Bronchial epithelial cell (primary cell): Measurements from ENCODE around the gene ZNF652. TPM values are rescaled to one million over a fixed set of nuclear protein-coding genes. Genes with fewer than 3 reads are reported as not detected.

Source experiments
- DNase-seq: peaks from one replicate; pipeline ENCODE4 v3.0.0-alpha.2; 2010; ENCODE audit warnings: low read depth
- FAIRE-seq: peaks from 2 replicates; lab custom pipeline; 2011; peaks lifted over from hg19 to GRCh38; lab: Jason Lieb, UNC
- H3K27me3 ChIP-seq: 2 replicates; pipeline ENCODE4 v1.5.1; 2011; ENCODE audit warnings: low read length; ENCODE audit not compliant: control insufficient read depth, insufficient read depth
- H3K36me3 ChIP-seq: 2 replicates; pipeline ENCODE4 v1.5.1; 2011; ENCODE audit warnings: low read length; ENCODE audit not compliant: control insufficient read depth, insufficient read depth
- H3K4me3 ChIP-seq: 2 replicates; pipeline ENCODE4 v1.5.1; 2011; ENCODE audit warnings: mild to moderate bottlenecking, low read depth, low read length, control low read depth
- total RNA-seq: library from RNA; depleted of rRNA; stranded (reverse); fragments of >200 nt; gene quantifications from 2 replicates; pipeline ENCODE4 v1.2.1, GENCODE V29; 2014
- TF ChIP-seq, protein P1 (sequence below): IDR thresholded peaks from 2 replicates; pipeline ENCODE4 v1.5.1; 2011; ENCODE audit warnings: mild to moderate bottlenecking, moderate library complexity, low read length, control low read depth, inconsistent platforms; ENCODE audit not compliant: insufficient read depth, severe bottlenecking

Gene ZNF652
- total RNA-seq, 1 donor from 2014 or later, result 5.3 TPM

- TF ChIP-seq, protein P1, sequence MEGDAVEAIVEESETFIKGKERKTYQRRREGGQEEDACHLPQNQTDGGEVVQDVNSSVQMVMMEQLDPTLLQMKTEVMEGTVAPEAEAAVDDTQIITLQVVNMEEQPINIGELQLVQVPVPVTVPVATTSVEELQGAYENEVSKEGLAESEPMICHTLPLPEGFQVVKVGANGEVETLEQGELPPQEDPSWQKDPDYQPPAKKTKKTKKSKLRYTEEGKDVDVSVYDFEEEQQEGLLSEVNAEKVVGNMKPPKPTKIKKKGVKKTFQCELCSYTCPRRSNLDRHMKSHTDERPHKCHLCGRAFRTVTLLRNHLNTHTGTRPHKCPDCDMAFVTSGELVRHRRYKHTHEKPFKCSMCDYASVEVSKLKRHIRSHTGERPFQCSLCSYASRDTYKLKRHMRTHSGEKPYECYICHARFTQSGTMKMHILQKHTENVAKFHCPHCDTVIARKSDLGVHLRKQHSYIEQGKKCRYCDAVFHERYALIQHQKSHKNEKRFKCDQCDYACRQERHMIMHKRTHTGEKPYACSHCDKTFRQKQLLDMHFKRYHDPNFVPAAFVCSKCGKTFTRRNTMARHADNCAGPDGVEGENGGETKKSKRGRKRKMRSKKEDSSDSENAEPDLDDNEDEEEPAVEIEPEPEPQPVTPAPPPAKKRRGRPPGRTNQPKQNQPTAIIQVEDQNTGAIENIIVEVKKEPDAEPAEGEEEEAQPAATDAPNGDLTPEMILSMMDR, result no peak
- no peaks in the 10 kb centered on the region for H3K27me3 ChIP-seq
- H3K4me3 ChIP-seq, result no peak overlapping the region
- DNase-seq (no peak), FAIRE-seq (no peak)
- H3K36me3 ChIP-seq, result no peaks in the 10 kb centered on the region
Observed at GRCh38 chr17:49258394-49258793, 103.7 kb downstream of the ZNF652 start.

DNA sequence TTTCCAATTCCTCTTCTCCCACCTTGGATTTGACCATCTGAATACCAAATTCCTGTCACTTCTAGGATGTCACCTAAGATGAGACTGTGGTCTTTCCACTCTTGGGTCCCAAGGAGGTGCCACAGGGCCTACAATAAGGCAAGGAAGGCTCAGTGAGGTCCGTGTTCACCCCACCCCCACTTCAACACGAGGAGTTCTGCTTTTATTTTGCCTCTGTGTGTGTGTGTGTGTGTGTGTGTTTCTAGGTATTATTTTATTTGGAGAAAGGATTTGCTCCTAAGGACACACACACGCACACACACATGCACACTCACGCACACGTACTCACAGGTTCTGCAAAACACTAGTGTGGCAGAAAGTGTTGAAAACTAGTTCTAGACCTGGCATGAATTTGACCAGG is 106.9 kb downstream of the ZNF652 start:
- DNase-seq (no peak), FAIRE-seq (no peak)
- Histone ChIP-seq H3K36me3 (no peaks in the 10 kb centered on the region), H3K27me3 (no peaks in the 10 kb centered on the region), H3K4me3 (no peak overlapping the region)
- TF ChIP-seq, protein P1, result no peak

DNA sequence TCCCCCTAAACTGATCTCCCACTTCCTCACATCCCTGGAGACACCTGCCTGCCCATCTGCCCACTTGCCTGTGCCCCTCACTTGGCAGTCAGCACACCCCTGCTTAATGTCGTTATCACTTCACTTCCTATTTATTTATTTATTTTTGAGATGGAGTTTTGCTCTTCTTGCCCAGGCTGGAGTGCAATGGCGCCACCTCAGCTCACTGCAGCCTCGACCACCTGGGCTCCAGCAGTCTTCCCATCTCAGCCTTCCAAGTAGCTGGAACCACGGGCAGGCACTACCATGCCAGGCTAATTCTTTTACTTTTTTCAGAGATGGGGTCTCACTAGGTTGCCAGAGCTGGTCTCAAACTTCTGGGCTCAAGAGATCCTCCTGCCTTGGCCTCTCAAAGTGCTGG is 108.0 kb downstream of the ZNF652 start:
- DNase-seq (no peak), FAIRE-seq (no peak)
- H3K4me3 ChIP-seq, result no peak overlapping the region
- no peaks in the 10 kb centered on the region for H3K36me3 ChIP-seq
- no peaks in the 10 kb centered on the region for H3K27me3 ChIP-seq
- TF ChIP-seq, protein P1, result no peak

DNA sequence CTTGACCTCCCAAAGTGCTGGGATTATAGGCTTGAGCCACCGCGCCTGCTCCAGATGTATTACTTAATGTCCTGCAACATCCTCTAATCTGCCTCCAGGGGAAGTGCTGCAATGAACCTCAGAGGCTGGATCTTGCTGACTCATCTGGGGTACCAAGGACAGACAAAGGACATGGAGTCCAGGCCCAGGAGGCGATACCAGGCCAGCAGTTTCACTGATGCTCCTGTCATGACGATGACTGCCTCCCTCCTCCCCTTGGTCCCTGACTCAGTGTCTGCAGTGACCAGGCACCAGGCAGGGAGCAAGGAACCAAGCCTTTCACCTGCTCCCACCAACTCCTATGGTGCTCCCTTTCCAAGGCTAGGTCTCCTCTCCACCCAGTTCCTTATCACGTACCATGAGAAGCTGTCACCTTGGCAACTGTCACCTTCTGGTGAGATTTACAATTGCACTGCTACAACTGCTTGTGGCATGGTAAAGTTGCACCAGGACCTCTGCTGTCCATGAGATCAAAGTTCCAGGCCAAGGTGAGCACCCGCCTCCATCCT is 109.8 kb downstream of the ZNF652 start:
- no peak overlapping the region for H3K4me3 ChIP-seq
- TF ChIP-seq, protein P1, result no peak
- no peak for DNase-seq
- no peaks in the 10 kb centered on the region for H3K36me3 ChIP-seq
- FAIRE-seq, result peak; percentile 50
- H3K27me3 ChIP-seq, result no peaks in the 10 kb centered on the region

DNA sequence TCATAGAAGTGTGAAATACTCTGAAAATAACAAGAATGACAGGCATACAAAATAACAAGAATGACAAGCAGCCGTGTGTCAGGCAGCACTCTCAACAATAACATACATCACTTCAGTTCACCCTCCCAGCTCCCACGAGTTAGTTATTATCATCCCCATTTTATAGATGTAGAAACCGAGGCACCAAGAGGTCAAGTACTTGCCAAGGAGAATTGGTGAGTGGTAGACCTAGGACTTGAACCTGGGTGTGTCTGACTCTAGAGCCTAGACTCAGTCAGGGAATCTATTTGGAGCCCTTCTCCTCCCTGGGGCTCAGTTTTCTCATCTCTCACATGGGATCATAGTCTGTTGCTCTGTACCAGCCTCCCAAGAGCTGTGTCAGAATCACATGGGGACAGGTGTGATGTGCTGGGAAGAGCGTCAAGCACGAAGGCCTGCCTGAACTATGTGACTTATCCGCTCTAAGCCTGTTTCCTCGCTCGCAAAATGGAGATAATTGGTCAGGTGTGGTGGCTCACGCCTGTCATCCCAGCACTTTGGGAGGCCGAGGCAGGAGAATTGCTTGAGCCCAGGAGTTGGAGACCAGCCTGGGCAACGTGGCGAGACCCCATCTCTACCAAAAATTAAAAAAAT is 112.0 kb downstream of the ZNF652 start:
- Histone ChIP-seq H3K36me3 (no peaks in the 10 kb centered on the region), H3K4me3 (no peak overlapping the region), H3K27me3 (no peaks in the 10 kb centered on the region)
- TF ChIP-seq, protein P1, result no peak
- DNase-seq (no peak), FAIRE-seq (peak; percentile 32)

GRCh38 chr17:49249292-49249794 is 112.7 kb downstream of the ZNF652 start:
- no peak overlapping the region for H3K4me3 ChIP-seq
- FAIRE-seq (no peak), DNase-seq (no peak)
- TF ChIP-seq, protein P1, result no peak
- H3K27me3 ChIP-seq, result no peaks in the 10 kb centered on the region
- no peaks in the 10 kb centered on the region for H3K36me3 ChIP-seq
